Stimulated activated CD8-positive, alpha-beta memory T cell treated with anti-CD3 and anti-CD28 coated beads, Interleukin-4, amount 100 ng/mL, for 1 hour (primary cell): ENCODE data around the gene CDC42EP2.
A peak's percentile ranks its signal among the peaks of the same experiment; 100 is the strongest.
"Not testable (repeated sequence)": the region's sequence is repeated elsewhere in the genome, so short reads cannot be mapped to it uniquely, and the experiment has no call there.

Experiments used
- DNase-seq, 2 donors: peaks; one replicate each; pipeline ENCODE4 v3.0.0-alpha.2; 2020; ENCODE audit warnings: low read depth in 2 of 2, low spot score in 1 of 2

Gene CDC42EP2

GRCh38 chr11:65317025-65317786, 2.5 kb downstream of the CDC42EP2 start:
- DNase-seq = no peak

DNA sequence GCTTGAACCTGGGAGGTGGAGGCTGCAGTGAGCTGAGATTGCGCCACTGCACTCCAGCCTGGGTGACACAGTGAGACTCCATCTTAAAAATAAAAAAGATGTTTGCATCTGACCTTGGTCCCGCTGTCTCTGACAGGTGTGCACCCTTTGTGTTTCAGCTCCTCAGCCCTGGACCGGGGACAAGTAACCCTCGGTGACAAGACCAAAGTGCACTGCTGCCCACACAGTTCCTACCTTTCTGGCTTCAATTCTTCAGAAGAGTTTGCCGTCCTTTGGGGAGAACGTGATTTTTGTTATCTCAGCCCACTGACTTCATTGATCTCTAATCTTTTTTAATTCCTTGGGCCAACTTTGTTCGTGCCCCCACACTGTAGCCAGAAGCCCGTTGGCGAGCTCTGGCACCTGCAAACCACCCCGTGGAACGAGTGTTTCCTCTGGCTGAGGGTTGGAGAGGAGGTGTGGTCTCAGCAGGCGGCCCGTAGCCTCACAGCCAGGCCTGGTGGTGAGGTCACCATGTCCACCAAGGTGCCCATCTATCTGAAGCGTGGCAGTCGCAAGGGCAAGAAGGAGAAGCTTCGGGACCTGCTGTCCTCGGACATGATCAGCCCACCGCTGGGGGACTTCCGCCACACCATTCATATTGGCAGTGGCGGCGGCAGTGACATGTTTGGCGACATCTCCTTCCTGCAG, 5.9 kb downstream of the CDC42EP2 start:
- no peak for DNase-seq

GRCh38 chr11:65321076-65321475, 6.4 kb downstream of the CDC42EP2 start:
- no peak for DNase-seq

GRCh38 chr11:65321828-65322485, 7.3 kb downstream of the CDC42EP2 start:
- DNase-seq = no peak

- DNase-seq = no peak
Measured at GRCh38 chr11:65323813-65324212, 9.1 kb downstream of the CDC42EP2 start.

GRCh38 chr11:65325435-65325834, 10.8 kb downstream of the CDC42EP2 start:
- DNase-seq = no peak

GRCh38 chr11:65327021-65327420, 12.4 kb downstream of the CDC42EP2 start:
- DNase-seq = no peak

- DNase-seq = no peak
Measured at GRCh38 chr11:65329478-65329877, 14.8 kb downstream of the CDC42EP2 start.

- DNase-seq = peak; percentile 75 to 84
Measured at GRCh38 chr11:65329944-65330403, 15.3 kb downstream of the CDC42EP2 start.

DNA sequence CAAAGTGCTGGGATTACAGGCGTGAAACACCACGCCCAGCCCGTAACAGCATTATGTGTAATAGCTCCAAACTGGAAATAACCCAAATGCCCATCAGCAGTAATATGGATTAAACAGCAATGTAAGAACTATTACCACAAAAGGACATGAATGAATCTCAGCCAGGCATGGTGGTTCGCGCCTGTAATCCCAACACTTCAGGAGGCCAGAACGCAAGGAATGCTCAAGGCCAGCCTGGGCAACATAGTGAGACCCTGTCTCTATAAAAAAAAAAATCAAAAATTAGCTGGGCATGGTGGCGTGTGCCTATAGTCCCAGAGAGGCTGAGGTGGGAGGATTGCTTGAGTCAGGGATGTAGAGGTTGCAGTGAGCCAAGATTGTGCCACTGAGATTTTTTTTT, 15.9 kb downstream of the CDC42EP2 start:
- DNase-seq = no peak

DNA sequence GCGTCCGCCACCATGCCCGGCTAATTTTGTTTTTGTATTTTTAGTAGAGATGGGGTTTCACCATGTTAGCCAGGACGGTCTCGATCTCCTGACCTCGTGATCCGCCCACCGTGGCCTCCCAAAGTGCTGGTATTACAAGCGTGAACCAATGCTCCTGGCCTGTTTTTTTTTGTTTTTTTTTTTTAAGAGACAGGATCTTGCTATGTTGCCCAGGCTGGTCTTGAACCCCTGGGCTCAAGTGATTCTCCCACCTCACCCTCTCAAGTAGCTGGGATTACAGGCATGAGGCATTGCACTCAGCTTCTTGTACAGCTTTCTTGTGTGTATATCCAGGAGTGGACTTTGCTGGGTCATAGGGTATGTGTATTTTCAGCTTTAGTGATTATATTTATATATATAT, 17.9 kb downstream of the CDC42EP2 start:
- not testable (repeated sequence) for DNase-seq

DNA sequence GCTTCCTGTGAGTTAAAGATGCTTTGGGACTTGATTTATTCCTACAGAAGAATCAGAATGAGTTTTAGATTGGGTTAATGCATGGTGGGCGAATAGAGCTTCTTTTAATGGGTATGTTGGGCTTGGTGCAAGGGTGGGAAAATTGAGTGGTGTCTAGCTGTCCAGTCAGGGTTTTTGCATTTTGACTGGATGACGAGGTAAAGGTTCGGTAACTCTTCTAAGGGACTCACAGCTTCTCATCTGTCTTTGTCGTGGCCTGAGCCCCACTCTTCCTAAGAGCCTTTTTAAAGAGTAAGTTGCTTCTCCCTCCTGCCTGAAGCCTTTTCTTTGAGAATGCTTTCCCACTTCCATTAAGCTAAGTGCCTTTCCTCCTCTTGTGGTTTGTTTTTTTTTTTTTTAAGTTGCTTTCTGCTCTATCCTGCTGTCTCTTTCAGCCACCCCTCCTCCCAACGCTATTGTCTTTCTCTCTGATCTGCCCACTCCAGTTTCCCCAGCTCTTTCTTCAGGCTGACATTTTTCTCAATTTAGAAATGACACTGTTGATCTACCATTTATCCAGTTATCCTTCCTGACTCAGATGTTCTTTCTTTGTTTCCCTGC, 20.1 kb downstream of the CDC42EP2 start:
- DNase-seq = no peak

DNA sequence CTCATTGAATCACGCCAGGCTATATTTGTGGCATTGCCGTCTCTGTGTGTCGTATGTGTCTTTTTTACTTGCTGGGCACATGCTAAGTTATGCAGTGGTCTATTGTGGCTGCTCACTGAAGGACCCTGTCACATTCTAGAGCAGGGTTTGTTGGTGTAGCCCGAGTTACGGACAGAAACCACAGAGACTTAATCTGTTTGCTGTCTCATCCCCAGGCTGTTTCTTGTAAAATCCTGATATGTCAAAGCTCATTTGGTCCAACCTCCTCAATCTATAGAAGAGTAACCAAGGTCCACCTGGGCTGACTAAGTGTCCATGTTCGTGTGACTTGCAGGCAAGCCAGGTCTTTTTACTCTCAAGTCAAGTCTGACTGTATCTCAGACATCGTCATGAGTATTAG, 24.0 kb downstream of the CDC42EP2 start:
- no peak for DNase-seq

- no peak for DNase-seq
Measured at GRCh38 chr11:65340226-65340625, 25.6 kb downstream of the CDC42EP2 start.

DNA sequence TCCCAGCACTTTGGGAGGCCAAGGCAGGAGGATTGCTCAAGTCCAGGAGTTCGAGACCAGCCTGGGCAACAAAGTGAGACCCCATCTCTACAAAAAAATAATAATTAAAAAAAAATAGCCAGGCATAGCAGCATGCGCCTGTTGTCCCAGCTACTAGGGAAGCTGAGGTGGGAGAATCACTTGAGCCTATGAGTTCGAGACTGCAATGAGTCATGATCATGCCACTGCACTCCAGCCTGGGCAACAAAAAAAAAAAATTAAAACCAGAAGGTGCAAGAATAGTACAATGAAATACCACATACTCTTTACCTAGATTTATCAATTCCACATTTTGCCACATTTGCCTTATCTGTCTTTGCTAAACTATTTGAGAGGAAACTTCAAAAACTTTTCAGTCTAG, 27.2 kb downstream of the CDC42EP2 start:
- DNase-seq = no peak

DNA sequence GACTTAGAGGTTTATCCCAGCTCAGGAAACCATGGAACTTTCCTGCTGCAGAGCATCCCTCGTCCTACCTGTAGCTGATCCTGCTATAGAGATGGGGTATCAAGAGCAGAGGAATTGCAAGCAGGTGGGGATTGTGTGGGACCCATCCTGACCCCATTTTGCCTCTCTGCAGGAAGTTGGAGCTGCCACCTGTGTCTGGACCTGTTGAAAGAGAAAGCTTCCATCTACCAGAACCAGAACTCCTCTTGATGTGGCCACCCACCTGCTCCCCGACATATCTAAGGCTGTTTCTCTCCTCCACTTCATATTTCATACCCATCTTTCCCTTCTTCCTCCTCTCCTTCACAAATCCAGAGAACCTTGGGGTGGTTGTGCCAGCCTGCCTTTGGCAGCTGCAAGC, 36.8 kb downstream of the CDC42EP2 start:
- no peak for DNase-seq

- no peak for DNase-seq
Measured at GRCh38 chr11:65352783-65353182, 38.1 kb downstream of the CDC42EP2 start.

- DNase-seq = no peak
Measured at GRCh38 chr11:65353376-65353775, 38.7 kb downstream of the CDC42EP2 start.

- DNase-seq = no peak
Measured at GRCh38 chr11:65353900-65354264, 39.2 kb downstream of the CDC42EP2 start.

- DNase-seq = peak; percentile 93 to 96
Measured at GRCh38 chr11:65354265-65355012, 39.8 kb downstream of the CDC42EP2 start, which contains the start of gene TIGD3. TSS of gene TIGD3 (plus strand) at chr11:65354751. CDS start at chr11:65355809, 1,058 bp downstream.
